ENCODE measurements around the gene CD63.

CD63 gene

GRCh38 chr12:55720071-55720564 is 8.7 kb downstream of the CD63 start, which contains the start of gene RDH5:
TSS of gene RDH5 (plus strand) at chr12:55720393. CDS start at chr12:55721185, 792 bp downstream.
- DNase-seq: no peak

GRCh38 chr12:55719371-55719770 is 9.4 kb downstream of the CD63 start:
- no peak for DNase-seq

GRCh38 chr12:55718624-55719275 is 10.1 kb downstream of the CD63 start:
- no peak for DNase-seq

- no peak for DNase-seq
These were observed 10.8 kb downstream of the CD63 start for GRCh38 chr12:55718015-55718414.

GRCh38 chr12:55717011-55718007 is 11.5 kb downstream of the CD63 start:
- no peak for DNase-seq

GRCh38 chr12:55716582-55716957 is 12.2 kb downstream of the CD63 start:
- DNase-seq: no peak

GRCh38 chr12:55715833-55716581 is 12.8 kb downstream of the CD63 start, which contains the start of gene BLOC1S1:
TSS of gene BLOC1S1 (plus strand) at chr12:55716046. CDS start at chr12:55716052, 6 bp downstream.
- peak; percentile 91 for DNase-seq

GRCh38 chr12:55715169-55715764 is 13.5 kb downstream of the CD63 start:
- no peak for DNase-seq

GRCh38 chr12:55713721-55714120 is 15.1 kb downstream of the CD63 start:
- DNase-seq: no peak

- DNase-seq: no peak
These were observed 16.0 kb downstream of the CD63 start for GRCh38 chr12:55712700-55713415.

GRCh38 chr12:55711786-55712553 is 16.8 kb downstream of the CD63 start:
- DNase-seq: no peak

GRCh38 chr12:55708695-55709233 is 20.0 kb downstream of the CD63 start:
- no peak for DNase-seq

GRCh38 chr12:55707841-55708694 is 20.7 kb downstream of the CD63 start, which contains the start of gene ITGA7:
TSS of gene ITGA7 (minus strand) at chr12:55707904. CDS start at chr12:55707682, 222 bp downstream.
- peak; percentile 68 for DNase-seq

- no peak for DNase-seq
These were observed 21.6 kb downstream of the CD63 start for GRCh38 chr12:55707219-55707671.

GRCh38 chr12:55706568-55707218 is 22.1 kb downstream of the CD63 start:
- DNase-seq: no peak

GRCh38 chr12:55705782-55706402 is 22.9 kb downstream of the CD63 start:
- no peak for DNase-seq

GRCh38 chr12:55704824-55705718 is 23.7 kb downstream of the CD63 start:
- DNase-seq: no peak
